GM19193 (cell line): Measurements from ENCODE around the gene DHRS7.

Experiments
- POLR2A ChIP-seq: IDR thresholded peaks from 4 replicates; pipeline ENCODE4 v1.6.1; 2011; ENCODE audit not compliant: insufficient read depth, insufficient read length; ENCODE audit errors: extremely low read depth

DHRS7 gene, protein sequence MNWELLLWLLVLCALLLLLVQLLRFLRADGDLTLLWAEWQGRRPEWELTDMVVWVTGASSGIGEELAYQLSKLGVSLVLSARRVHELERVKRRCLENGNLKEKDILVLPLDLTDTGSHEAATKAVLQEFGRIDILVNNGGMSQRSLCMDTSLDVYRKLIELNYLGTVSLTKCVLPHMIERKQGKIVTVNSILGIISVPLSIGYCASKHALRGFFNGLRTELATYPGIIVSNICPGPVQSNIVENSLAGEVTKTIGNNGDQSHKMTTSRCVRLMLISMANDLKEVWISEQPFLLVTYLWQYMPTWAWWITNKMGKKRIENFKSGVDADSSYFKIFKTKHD

DNA sequence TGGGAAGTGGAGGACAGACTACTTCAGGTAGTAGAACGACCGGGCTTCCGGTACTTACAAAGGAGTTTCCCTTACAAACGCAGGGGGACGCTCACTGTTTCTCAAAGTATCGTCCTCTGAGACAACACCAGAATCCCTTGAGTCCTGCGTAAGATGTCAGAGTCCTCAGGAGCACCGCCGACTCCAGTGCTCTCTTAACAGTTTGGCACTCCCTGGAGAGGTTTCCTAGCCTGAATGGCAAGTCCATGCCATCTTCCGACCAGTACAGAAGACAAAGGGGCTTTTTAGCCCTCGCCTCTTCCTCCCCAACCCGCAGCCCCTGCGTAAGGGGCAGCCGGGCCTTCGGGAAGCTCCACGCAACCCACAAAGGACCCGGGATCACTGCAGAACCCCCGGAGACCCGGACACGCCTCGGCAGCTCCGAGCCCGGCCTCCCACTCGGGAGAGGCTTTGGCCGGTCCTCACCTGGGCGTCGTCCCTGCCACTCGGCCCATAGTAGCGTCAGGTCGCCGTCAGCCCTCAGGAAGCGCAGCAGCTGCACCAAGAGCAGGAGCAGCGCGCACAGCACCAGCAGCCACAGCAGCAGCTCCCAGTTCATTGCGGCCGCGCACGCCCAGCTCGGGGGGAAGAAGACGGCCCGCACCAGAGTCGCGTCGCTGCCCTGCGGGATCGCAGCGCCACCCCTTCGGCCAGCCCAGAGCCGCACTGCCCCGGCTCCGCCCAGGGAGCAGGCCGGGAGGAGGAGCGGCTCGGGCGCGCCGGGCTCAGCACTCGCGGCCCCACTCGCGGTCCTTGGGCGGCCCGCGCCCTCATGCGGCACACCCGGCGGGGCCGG, at the start of gene DHRS7:
DHRS7 (minus strand) TSS at position 687 of the 835 bp plus-strand sequence; CDS start at position 598, 89 bp downstream.
- peak; percentile 86 for TF ChIP-seq POLR2A

DNA sequence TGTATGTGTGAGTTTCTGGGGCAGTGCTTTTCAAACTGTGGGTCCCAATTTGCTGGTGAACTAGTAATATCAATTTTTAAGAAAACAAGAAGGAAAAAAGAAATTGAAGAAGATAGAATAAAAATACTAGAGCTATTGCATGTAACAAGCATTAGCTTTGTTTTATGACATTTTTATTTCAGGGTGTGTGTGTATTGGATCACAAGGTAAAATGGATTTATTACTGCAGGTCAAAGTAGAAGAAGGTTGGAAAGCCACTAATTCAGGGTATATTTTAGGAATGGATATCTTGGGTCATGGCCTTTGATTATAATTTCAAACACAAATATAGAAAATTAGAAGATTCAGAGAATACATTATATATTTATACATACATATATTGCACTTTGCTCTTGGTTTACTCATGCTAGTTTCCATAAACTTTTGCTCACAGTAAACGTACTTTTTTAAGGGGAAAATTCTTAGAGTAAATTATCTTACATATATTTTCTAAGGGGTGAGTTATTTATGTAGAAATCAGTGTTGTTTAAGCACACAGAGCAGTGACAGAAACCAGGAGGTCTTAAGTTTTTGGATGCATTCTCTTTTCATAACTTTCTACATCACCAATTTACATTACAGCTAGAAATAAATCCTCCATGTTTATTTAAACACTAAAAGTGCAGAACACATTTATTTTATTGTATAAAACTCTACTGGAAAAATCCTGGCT, 49.4 kb upstream of the DHRS7 start:
- no peak for TF ChIP-seq POLR2A

DNA sequence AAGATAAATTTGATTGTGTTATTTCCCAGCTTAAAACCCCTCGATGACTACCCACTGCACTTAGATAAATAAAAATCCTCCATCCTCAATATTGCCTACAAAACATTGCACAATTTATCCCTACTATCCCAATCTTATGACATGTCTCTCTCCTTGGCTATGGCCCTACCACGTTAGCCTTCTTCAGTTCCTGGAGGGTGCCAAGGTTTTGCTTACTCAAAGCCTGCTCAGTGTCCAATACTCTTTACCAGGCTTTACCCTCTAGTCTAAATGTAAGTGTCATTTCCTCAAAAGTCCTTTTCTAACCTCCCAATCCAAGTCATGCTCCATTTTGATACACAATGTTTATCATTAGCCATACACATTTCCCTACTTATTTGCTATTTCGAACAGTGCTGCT, 48.8 kb upstream of the DHRS7 start:
- TF ChIP-seq POLR2A, result no peak

DNA sequence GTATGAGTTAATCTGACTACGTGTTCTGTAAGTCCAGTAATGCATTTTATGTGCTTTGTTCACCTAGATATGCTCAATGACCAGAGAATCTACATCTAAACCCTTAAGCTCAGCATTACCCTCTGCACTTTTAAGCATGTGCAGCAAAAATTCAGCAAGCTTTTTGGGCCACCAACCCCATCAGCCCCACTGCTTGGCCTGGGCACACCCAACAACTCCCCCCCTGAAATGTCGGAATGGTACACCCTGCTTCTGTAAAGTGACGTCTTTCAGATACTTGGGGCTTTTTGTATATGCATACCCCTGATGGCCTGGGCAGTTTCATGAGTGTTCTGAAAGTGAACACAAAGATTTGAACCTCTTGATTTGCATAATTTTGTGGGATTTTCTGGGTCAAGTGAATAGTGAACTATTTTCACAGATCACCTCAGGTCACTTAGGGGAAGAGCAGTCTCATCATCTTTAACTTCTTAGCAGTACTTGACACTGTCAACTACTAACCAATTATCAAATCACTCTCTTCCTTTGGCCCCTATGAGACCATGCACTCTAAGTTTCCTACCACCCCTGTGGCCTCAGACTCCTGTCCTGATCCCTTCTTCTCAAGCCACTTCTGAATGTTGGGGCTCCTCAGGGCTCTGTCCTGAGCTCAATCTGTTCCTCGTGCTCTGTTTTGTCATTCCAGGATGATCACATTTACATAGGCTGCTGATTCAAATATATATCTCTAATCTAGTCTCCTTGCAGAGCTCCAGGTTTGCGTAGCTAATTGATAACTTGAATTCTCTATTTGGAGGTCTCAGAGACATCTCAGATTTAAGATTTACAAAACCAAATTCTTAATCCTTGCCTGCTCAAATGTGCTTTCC, 47.5 kb upstream of the DHRS7 start:
- TF ChIP-seq POLR2A, result peak; percentile 39

DNA sequence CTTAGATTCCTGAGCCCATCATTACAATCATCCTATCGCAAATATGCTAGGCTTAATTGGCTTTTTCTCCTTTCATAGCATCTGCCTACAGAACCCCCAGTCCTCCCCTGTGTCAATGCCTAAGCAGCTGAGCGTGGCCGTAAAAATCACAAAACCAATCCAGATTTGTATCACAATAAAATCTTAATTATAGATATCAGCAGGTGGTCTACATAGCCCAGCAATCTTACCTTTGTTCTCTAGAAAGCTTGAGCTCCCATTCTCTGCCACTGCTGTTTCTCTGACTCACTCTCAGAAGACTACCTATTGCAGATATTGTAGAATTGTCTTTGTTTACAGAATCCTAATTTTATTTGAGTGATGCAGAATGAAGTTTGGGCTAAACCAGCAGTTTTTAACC, 46.0 kb upstream of the DHRS7 start:
- no peak for TF ChIP-seq POLR2A

DNA sequence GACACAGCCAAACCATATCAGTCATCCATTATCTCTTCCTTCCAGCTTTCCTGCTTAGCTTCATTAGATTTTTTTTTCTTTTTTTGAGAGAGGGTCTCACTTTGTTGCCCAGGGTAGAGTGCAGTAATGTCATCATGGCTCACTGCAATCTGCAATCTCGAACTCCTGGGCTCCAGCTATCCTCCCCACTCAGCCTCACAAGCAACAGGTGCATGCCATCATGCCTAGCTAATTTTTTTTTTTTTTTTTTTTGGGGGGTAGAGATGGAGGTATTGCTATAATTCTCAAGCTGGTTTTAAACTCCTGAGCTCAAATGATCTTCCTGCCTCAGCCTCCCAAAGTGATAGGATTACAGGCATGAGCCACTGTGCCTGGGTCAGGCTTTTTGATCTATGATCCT, 45.5 kb upstream of the DHRS7 start:
- TF ChIP-seq POLR2A, result no peak

DNA sequence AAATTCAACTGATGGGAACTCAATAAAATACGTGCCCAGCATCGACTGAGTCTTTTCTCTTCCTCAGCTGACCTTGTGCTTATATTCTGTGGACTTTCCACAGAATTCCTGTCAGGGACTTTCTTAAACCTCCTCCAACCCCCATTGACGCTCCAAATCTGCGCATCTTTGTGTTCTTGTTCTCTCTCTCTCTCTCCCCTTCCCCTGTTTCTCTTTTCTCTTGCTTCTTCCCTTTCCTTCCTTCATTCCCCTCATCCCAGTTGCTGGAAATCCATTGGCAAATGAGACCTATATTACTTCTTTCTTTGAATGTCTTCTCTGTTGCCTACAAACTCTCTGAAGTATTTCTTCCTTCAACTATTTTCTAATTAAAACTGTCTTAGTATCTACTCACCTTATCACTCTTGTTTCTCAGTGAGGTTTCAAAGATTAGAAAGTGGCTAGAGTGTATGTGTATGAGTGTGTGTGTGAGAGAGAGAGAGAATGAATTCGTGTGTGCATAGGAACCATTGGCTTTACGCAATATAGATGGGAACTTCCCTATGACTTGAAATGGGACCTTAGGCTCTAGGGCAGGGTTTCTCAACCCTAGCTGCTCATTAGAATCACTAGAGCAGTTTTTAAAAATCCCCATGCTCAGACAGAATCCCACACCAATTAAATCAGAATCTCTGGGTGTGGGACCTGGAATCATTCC, 41.8 kb upstream of the DHRS7 start:
- no peak for TF ChIP-seq POLR2A

DNA sequence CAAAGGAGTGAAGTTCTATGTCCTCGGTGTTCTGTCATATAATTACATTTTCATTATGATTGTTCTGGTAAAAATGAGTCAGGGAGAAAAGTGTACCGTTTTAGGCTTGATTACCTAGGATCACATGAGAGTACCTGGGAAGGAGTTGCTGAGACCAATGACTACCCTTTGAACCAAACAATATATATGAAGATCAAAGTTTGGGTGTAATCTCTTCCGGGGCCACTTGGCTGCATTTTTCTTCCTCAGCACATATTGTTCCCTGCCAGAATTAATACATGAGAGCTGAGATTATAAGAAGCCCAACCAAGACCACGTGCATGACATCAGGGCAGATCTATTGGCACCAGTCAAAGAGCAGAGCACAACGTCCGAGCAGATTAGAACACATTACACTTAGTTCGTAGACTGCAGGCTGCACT, 41.1 kb upstream of the DHRS7 start:
- no peak for TF ChIP-seq POLR2A

DNA sequence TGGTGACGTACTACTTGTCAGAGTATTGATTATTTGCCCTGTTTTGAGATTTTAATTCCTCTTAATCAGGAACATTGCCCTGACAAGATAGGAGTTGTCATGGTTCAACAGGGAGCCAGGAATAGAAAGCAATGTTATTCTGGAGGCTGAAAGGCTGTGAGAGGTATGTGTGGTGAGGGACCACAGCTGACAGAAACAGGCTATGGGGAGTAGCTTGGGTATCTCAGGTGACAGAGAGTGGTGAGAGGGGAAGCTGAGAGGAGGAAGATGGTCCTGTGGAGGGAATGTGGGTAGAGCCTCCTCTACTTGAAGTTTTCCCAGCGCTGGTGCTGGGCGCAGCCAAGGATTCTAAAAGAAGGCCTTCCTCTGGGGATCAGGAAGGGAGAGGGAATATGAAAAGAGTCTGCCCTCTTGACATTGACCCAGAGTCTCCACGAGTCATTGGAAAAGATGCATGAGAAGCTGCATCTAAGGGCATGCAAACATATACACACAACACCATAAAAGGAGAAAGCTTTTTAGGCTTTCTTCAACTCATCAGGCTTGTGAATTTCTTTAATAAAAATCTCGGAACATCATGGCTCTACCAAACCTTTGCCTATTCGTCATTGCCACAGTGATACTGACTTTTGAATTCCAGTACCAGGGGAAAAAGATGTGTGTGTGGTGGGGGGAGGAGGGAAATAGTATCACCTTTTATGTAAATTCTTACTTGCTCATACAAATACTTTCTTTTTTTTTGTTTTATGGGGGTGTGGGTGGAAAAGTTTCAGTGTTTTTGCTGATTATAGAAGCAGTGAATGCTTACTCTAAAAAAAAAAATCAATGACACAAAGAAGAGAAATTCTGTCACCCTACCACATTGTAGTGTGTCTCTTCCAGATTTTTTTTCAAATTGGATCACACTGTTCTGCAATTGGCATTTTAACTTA, 39.9 kb upstream of the DHRS7 start:
- peak; percentile 37 for TF ChIP-seq POLR2A

DNA sequence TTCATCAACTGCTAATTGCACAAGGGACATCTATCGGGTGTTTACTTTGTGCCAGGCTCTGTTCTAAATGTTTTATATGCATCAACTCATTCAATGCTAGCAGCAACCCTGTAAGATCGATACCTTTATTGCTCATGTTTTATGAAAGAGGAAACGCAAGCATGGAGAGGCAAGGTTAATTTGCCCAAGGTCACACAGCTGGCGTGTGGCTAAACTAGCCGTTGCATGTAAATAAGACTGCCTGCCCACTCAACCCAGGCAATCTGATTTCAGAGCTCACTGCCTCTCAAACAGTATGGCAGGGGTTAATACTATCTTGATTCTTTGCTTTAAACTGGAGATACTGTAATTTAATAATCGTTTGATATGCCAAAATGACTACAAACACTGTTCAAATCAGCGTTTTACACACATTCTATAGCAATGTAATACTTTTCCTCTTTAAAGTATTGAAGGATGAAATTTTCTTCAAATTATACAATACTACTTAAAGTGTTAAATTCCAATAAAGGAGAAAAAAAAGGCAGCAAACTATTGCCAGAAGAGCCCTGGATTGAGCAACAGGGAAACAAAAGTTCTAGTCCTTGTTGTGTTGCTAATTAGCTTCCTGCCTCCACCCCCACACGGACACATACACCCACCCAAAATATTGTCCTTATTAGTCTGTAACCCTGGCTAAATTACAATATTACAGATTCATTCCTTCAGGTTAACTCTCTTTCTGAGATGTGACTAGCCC, 39.1 kb upstream of the DHRS7 start:
- TF ChIP-seq POLR2A, result no peak

DNA sequence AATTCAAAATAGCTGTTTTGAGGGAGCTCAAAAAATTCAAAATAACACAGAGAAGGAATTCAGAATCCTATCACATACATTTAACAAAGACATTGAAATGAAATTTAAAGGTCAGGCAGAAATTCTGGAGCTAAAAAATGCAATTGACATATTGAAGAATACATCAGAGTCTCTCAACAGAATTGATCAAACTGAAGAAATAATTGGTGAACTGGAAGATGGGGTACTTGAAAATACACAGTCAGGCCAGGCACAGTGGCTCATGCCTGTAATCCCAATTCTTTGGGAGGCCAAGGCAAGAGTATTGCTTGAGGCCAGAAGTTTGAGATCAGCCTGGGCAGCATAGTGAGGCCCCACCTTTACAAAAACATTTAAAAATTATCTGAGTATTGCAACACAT, 34.1 kb upstream of the DHRS7 start:
- TF ChIP-seq POLR2A, result no peak

DNA sequence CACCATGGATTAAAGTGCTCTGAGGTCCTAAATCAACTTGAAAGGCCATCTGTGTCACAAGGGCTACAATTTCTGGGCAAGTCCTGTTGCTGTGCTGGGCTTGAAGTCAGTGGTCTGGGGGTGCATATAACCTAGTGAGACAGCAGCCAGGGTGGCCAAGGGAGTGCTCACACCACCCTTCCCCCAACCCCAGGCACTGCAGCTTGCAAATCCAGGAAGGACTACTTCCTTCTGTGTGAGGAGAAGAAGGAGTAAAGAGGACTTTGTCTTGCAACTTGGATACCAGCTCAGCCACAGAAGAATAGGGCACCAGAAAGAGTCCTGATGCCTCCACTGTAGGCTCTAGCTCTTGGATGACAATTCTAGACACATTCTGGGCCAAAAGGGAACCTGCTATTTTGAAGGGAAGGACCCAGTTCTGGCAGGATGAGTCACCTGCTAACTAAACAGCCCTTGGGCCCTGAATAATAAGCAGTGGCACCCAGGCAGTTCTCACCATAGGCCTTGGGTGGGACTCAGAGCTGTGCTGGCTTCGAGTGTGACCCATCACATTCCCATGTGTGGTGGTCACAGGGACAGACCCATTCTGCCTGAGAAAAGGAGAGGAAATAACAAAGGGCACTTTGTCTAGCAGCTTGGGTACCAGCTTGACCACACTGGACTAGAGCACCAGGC, 32.6 kb upstream of the DHRS7 start:
- TF ChIP-seq POLR2A, result no peak

DNA sequence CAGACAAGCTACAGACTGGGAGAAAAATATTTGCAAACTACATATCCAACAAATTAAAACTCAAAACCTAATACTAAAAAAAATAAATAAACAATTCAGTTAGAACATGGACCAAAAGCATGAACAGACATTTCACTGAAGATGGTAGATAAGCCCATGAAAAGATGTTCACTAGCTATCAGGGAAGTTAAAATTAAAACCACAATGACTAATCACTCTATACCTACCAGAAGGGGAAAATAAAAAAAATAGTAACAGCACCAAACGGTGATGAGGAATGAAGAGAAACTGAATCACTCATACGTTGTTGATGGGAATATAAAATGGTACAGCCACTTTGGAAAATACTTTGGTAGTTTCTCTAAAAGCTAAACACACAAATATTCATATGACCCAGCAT, 31.1 kb upstream of the DHRS7 start:
- no peak for TF ChIP-seq POLR2A
